Measurements from ENCODE around the gene SUMF2.
"Not testable (repeated sequence)": the region's sequence is repeated elsewhere in the genome, so short reads cannot be mapped to it uniquely, and the experiment has no call there.

SUMF2 gene

DNA sequence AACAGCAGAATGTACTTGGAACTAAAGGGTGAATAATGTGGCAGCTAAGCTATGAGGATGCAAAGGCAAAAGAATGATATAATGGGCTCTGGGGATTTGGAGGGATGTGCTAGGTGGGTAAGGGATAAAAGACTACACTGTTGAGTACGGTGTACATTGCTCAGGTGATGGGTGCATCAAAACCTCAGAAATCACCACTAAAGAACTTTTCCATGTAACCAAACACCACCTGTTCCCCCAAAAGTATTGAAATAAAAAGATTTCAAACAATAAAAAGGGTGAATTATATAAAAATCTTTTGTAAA is 43.8 kb downstream of the SUMF2 start:
- DNase-seq (ENCODE audit: low read depth): no peak

- no peak for DNase-seq (ENCODE audit: low read depth)
Observed at GRCh38 chr7:56110611-56111010, 46.5 kb downstream of the SUMF2 start.

DNA sequence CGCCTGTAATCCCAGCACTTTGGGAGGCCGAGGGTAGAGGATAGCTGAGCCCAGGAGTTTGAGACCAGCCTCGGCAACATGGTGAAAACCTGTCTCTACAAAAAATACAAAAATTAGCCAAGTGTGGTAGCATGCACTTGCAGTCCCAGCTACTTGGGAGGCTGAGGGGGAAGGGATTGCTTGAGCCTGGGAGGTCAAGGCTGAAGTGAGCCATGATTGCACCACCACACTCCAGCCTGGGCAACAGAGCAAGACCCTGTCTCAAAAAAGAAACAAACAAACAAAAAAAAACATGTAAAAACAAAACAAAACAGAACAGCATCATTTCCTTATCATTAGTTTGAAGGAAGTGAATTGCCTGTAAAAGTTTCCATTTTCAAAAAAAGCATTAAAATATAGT is 48.2 kb downstream of the SUMF2 start:
- not testable (repeated sequence) for DNase-seq (ENCODE audit: low read depth)

- DNase-seq (ENCODE audit: low read depth): no peak
Observed at GRCh38 chr7:56115852-56116538, 51.9 kb downstream of the SUMF2 start, which contains the start of gene NUPR2. Gene NUPR2, minus strand, starts transcription at chr7:56116417. Its CDS starts 103 bp downstream, at chr7:56116314.

GRCh38 chr7:56121440-56121839 is 57.4 kb downstream of the SUMF2 start:
- DNase-seq (ENCODE audit: low read depth): no peak

- no peak for DNase-seq (ENCODE audit: low read depth)
Observed at GRCh38 chr7:56124981-56125380, 60.9 kb downstream of the SUMF2 start.

DNA sequence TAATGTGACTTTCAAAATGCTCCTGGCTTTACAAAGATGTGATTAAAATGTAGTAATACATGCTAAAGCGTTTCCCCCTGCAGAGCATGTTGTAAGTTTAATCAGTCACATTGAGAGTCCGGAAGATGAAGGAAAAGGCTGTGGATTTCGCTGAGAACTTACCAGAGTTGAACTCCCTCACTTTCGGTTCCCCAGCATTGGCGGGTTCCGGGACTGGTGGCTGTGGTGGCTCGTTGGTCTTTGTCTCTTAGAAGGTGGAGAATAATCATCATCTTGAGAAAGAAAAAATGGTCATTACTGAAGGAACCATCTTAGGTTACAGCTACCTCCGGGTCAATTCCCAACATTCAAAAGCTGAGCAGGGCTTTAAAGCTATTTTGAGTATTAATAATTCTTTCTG is 61.7 kb downstream of the SUMF2 start:
- no peak for DNase-seq (ENCODE audit: low read depth)

DNA sequence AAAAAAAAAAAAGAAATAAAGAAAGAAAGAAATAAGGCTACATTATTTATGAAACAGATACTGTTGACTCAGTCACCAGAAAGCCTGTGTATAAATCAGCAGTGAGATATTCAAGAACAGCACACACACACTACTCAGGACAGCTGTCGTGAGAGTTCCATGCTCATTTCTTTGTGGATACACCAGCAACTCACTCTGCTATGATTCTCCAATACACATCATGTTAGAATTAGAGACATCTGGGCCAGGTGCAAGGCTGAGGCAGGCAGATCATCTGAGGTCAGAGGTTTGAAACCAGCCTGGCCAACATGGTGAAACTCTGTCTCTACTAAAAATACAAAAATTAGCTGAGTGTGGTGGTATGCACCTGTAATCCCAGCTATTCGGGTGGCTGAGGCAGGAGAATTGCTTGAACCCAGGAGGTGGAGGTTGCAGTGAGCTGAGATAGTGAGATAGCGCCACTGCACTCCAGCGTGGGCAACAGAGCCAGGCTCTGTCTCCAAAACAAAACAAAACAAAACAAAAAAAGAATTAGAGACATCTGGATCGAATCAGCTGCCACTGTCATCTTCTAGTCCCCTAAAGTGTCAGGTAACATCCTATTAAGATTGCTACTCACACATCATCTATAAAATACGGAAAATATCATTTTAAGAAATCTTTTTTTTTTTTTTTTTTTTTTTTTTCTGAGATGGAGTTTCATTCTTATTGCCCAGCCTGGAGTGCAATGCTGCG is 63.3 kb downstream of the SUMF2 start:
- DNase-seq (ENCODE audit: low read depth): no peak

All from EH (cell line).